H9 (cell line): ENCODE results near the gene ATRIP. TPM values are rescaled to one million over a fixed set of nuclear protein-coding genes. Genes with fewer than 3 reads are reported as not detected.

ENCODE experiments used
- DNase-seq: peaks from one replicate; pipeline ENCODE4 v3.0.0-alpha.2; 2017
- H2AFZ ChIP-seq: one replicate; pipeline ENCODE4 v1.6.1; 2013; ENCODE audit warnings: mild to moderate bottlenecking, low read length, control low read depth, moderate library complexity
- H2AK5ac ChIP-seq: 2 replicates; pipeline ENCODE4 v1.6.1; 2013; ENCODE audit warnings: low read length, control low read depth, mixed read lengths; ENCODE audit not compliant: insufficient read length
- H2BK120ac ChIP-seq: one replicate; pipeline ENCODE4 v1.6.1; 2013; ENCODE audit warnings: low read depth, mild to moderate bottlenecking, low read length, control low read depth, inconsistent platforms; ENCODE audit not compliant: poor library complexity, severe bottlenecking
- H2BK12ac ChIP-seq: 2 replicates; pipeline ENCODE4 v1.6.1; 2013; ENCODE audit warnings: low read length, control low read depth, mixed read lengths, low read depth; ENCODE audit not compliant: insufficient read length
- H2BK15ac ChIP-seq: 2 replicates; pipeline ENCODE4 v1.6.1; 2013; ENCODE audit warnings: low read depth, low read length, control low read depth
- H2BK20ac ChIP-seq: one replicate; pipeline ENCODE4 v1.6.1; 2013; ENCODE audit warnings: low read depth, mild to moderate bottlenecking, low read length, control low read depth, inconsistent platforms; ENCODE audit not compliant: poor library complexity, severe bottlenecking
- H2BK5ac ChIP-seq: 2 replicates; pipeline ENCODE4 v1.6.1; 2013; ENCODE audit warnings: low read length, control low read depth, mixed read lengths; ENCODE audit not compliant: insufficient read length
- H3K14ac ChIP-seq: 2 replicates; pipeline ENCODE4 v1.6.1; 2013; ENCODE audit warnings: low read length, control low read depth; ENCODE audit not compliant: insufficient read depth
- H3K18ac ChIP-seq: 2 replicates; pipeline ENCODE4 v1.6.1; 2013; ENCODE audit warnings: low read depth, mild to moderate bottlenecking, mixed read lengths, low read length, control low read depth; ENCODE audit not compliant: insufficient read length
- H3K23ac ChIP-seq: 2 replicates; pipeline ENCODE4 v1.6.1; 2013; ENCODE audit warnings: low read length, control low read depth, mixed read lengths, low read depth; ENCODE audit not compliant: insufficient read length
- H3K23me2 ChIP-seq: 2 replicates; pipeline ENCODE4 v1.6.1; 2013; ENCODE audit warnings: low read depth, mild to moderate bottlenecking, mixed read lengths, low read length, control low read depth; ENCODE audit not compliant: insufficient read length, poor library complexity, severe bottlenecking
- H3K27ac ChIP-seq: 2 replicates; pipeline ENCODE4 v1.5.1; 2013; ENCODE audit warnings: low read length, control low read depth, mixed read lengths, low read depth; ENCODE audit not compliant: insufficient read length
- H3K27me3 ChIP-seq: 2 replicates; pipeline ENCODE4 v1.6.1; 2013; ENCODE audit warnings: low read length, control low read depth, inconsistent platforms; ENCODE audit not compliant: insufficient read depth
- H3K4ac ChIP-seq: 2 replicates; pipeline ENCODE4 v1.6.1; 2013; ENCODE audit warnings: low read depth, mild to moderate bottlenecking, control low read depth, inconsistent platforms, low read length, moderate library complexity
- H3K4me1 ChIP-seq: 2 replicates; pipeline ENCODE4 v1.6.1; 2013; ENCODE audit warnings: low read length, control low read depth, inconsistent platforms; ENCODE audit not compliant: insufficient read depth
- H3K4me2 ChIP-seq: 2 replicates; pipeline ENCODE4 v1.6.1; 2013; ENCODE audit warnings: low read length, control low read depth, mixed read lengths; ENCODE audit not compliant: insufficient read length, insufficient read depth
- H3K56ac ChIP-seq: 2 replicates; pipeline ENCODE4 v1.6.1; 2013; ENCODE audit warnings: low read depth, mild to moderate bottlenecking, mixed read lengths, low read length, control low read depth; ENCODE audit not compliant: insufficient read length
- H3K79me1 ChIP-seq: 2 replicates; pipeline ENCODE4 v1.6.1; 2013; ENCODE audit warnings: low read depth, mild to moderate bottlenecking, moderate library complexity, low read length, control low read depth, inconsistent platforms; ENCODE audit not compliant: insufficient read depth, poor library complexity, severe bottlenecking
- H3K79me2 ChIP-seq: 2 replicates; pipeline ENCODE4 v1.6.1; 2013; ENCODE audit warnings: low read length, control low read depth, inconsistent platforms; ENCODE audit not compliant: insufficient read depth
- H3K9ac ChIP-seq: 2 replicates; pipeline ENCODE4 v1.6.1; 2013; ENCODE audit warnings: low read length, control low read depth, mixed read lengths; ENCODE audit not compliant: insufficient read length; ENCODE audit errors: extremely low read depth
- H3K9me3 ChIP-seq: one replicate; pipeline ENCODE4 v1.6.1; 2013; ENCODE audit warnings: low read depth, low read length, inconsistent platforms; ENCODE audit not compliant: control insufficient read depth
- H3T11ph ChIP-seq: one replicate; pipeline ENCODE4 v1.6.1; 2013; ENCODE audit warnings: mild to moderate bottlenecking, low read length, control low read depth, inconsistent platforms
- H4K20me1 ChIP-seq: one replicate; pipeline ENCODE4 v1.6.1; 2013; ENCODE audit not compliant: control insufficient read depth, insufficient read length, insufficient read depth
- H4K5ac ChIP-seq: 2 replicates; pipeline ENCODE4 v1.6.1; 2013; ENCODE audit warnings: low read depth, mild to moderate bottlenecking, mixed read lengths, low read length, control low read depth; ENCODE audit not compliant: insufficient read length
- H4K8ac ChIP-seq: replicated peaks from 2 replicates; pipeline ENCODE4 v1.6.1; 2013; ENCODE audit warnings: low read length, control low read depth, mixed read lengths, low read depth; ENCODE audit not compliant: insufficient read length
- H4K91ac ChIP-seq: 2 replicates; pipeline ENCODE4 v1.6.1; 2013; ENCODE audit warnings: low read depth, mild to moderate bottlenecking, moderate library complexity, mixed read lengths, low read length, control low read depth; ENCODE audit not compliant: insufficient read length
- H3K27ac Mint-ChIP-seq, 3 experiments: 2 replicates in 2 of 3; 3 replicates in 1 of 3; pipeline ENCODE4 v1.8.0; 2020 to 2021; ENCODE audit warnings: mixed read lengths in 3 of 3, mild to moderate bottlenecking in 1 of 3, moderate library complexity in 1 of 3
- H3K27me3 Mint-ChIP-seq: 2 replicates; pipeline ENCODE4 v1.8.0; 2021; ENCODE audit warnings: low read depth, mild to moderate bottlenecking, moderate library complexity, mixed read lengths
- H3K36me3 Mint-ChIP-seq, 3 experiments: 2 replicates in 2 of 3; 3 replicates in 1 of 3; pipeline ENCODE4 v1.8.0; 2020 to 2021; ENCODE audit warnings: low read depth in 3 of 3, mixed read lengths in 3 of 3; ENCODE audit not compliant: insufficient read depth in 1 of 3
- H3K4me1 Mint-ChIP-seq, 2 experiments: 2 replicates each; pipeline ENCODE4 v1.8.0; 2020; ENCODE audit warnings: mixed read lengths in 2 of 2
- H3K4me3 Mint-ChIP-seq, 2 experiments: 2 replicates in 1 of 2; 3 replicates in 1 of 2; pipeline ENCODE4 v1.8.0; 2020 to 2021; ENCODE audit warnings: mild to moderate bottlenecking in 2 of 2, mixed read lengths in 2 of 2, moderate library complexity in 1 of 2
- H3K9me3 Mint-ChIP-seq, 2 experiments: 2 replicates in 1 of 2; 3 replicates in 1 of 2; pipeline ENCODE4 v1.8.0; 2020; ENCODE audit warnings: mild to moderate bottlenecking in 2 of 2, mixed read lengths in 2 of 2, moderate library complexity in 1 of 2
- CTCF ChIP-seq: fragments of 200-600 bp; sonication (generic); conservative IDR thresholded peaks from 3 replicates; pipeline ENCODE4 v1.8.0; 2021; ENCODE audit warnings: antibody characterized with exemption, mild to moderate bottlenecking
- WGBS: extraction: QIAGEN DNeasy Blood & Tissue Kit; methylation state at CpG from one replicate; pipeline ENCODE4 v1.1.7; 2013; ENCODE audit warnings: missing lambda C conversion rate, low lambda C conversion rate, mixed read lengths; ENCODE audit not compliant: insufficient read length; ENCODE audit errors: extremely low coverage; 5-methylcytosine and 5-hydroxymethylcytosine counted together
- total RNA-seq: library from RNA; stranded (reverse); gene quantifications from 2 replicates; pipeline ENCODE4 v1.2.1, GENCODE V29; 2021

ATRIP gene
- total RNA-seq, 1 experiment from 2014 or later, result 16.3 TPM

- no peak for DNase-seq
- WGBS, result no CpG with 5 or more reads among the region's 24 CpGs
- no peak overlapping the region for H3K14ac ChIP-seq
- no peak overlapping the region for H2BK15ac ChIP-seq
- 0 out of 5 replicates have a peak overlapping the region, but pooled peaks of 1 of the 2 experiments have one; percentile 7 for H3K4me3 Mint-ChIP-seq
- H2BK5ac ChIP-seq, result no peak overlapping the region
- H2AFZ ChIP-seq, result no peak overlapping the region
- H3K27ac ChIP-seq, result no peak overlapping the region
- no peak overlapping the region for H3K4me2 ChIP-seq
- no peak overlapping the region for H3K4ac ChIP-seq
- no peaks in the 10 kb centered on the region for H3K23me2 ChIP-seq
- no peaks in the 10 kb centered on the region for H3K9me3 Mint-ChIP-seq
- H3K4me1 ChIP-seq, result no peaks in the 10 kb centered on the region
- no peaks in the 10 kb centered on the region for H3K79me1 ChIP-seq
- no peaks in the 10 kb centered on the region for H3K9me3 ChIP-seq
- H3K27me3 Mint-ChIP-seq, result no peaks in the 10 kb centered on the region
- H2AK5ac ChIP-seq, result no peak overlapping the region
- no peak overlapping the region for H3T11ph ChIP-seq
- H3K23ac ChIP-seq, result no peak overlapping the region
- H3K56ac ChIP-seq, result no peak overlapping the region
- no peaks in the 10 kb centered on the region for H3K4me1 Mint-ChIP-seq
- peak; percentile 39; the same call in 2 of the 3 replicates for TF ChIP-seq CTCF
- no peak overlapping the region for H4K91ac ChIP-seq
- H4K5ac ChIP-seq, result no peak overlapping the region
- H3K27ac Mint-ChIP-seq, result no peak overlapping the region
- H2BK12ac ChIP-seq, result no peak overlapping the region
- no peak overlapping the region for H2BK120ac ChIP-seq
- no peaks in the 10 kb centered on the region for H3K27me3 ChIP-seq
- no peaks in the 10 kb centered on the region for H3K79me2 ChIP-seq
- no peak overlapping the region for H3K9ac ChIP-seq
- H4K8ac ChIP-seq, result no peak overlapping the region
- H4K20me1 ChIP-seq, result no peaks in the 10 kb centered on the region
- H2BK20ac ChIP-seq, result no peak overlapping the region
- H3K18ac ChIP-seq, result no peak overlapping the region
- peaks cover 50 to 96% (median 92%) of the 10 kb centered on the region in 3 experiments for H3K36me3 Mint-ChIP-seq
Measured at GRCh38 chr3:48415251-48415953, 31.1 kb upstream of the ATRIP start.
